Thoracic aorta (tissue), 2 donors: ENCODE data around the gene GARIN5A. TPM values are rescaled to one million over a fixed set of nuclear protein-coding genes. Genes with fewer than 3 reads are reported as not detected.

Experiments used
- ATAC-seq: fragments of 150-250 bp; one replicate; pipeline ENCODE4 v1.8.0; 2017; ENCODE audit warnings: low read depth; ENCODE audit not compliant: insufficient number of reproducible peaks, low FRiP score
- DNase-seq: peaks from one replicate; pipeline ENCODE4 v3.0.0-alpha.2; 2020; ENCODE audit warnings: low spot score
- H3K27ac ChIP-seq, 2 donors: fragments of 200-600 bp; sonication (generic); 1 replicate in 1 of 2; 2 replicates in 1 of 2; pipeline ENCODE4 v1.5.1; 2016; ENCODE audit warnings: mild to moderate bottlenecking in 2 of 2, moderate library complexity in 2 of 2
- H3K27me3 ChIP-seq: fragments of 200-600 bp; sonication (generic); replicated peaks from 2 replicates; pipeline ENCODE4 v1.6.0; 2016; ENCODE audit warnings: mild to moderate bottlenecking; ENCODE audit not compliant: insufficient read depth
- H3K36me3 ChIP-seq: fragments of 200-600 bp; sonication (generic); one replicate; pipeline ENCODE4 v1.5.1; 2016
- H3K4me1 ChIP-seq, 2 donors: fragments of 200-600 bp; sonication (generic); 1 replicate in 1 of 2; 2 replicates in 1 of 2; pipeline versions ENCODE4 v1.5.1 to v1.6.0; 2016; ENCODE audit warnings: low read depth in 2 of 2, mild to moderate bottlenecking in 1 of 2; ENCODE audit not compliant: control insufficient read depth in 1 of 2
- H3K4me3 ChIP-seq: fragments of 200-600 bp; sonication (generic); 2 replicates; pipeline ENCODE4 v1.5.1; 2016; ENCODE audit warnings: mild to moderate bottlenecking
- H3K9me3 ChIP-seq: fragments of 200-600 bp; sonication (generic); 2 replicates; pipeline ENCODE4 v1.5.1; 2016
- CTCF ChIP-seq: fragments of 200-600 bp; sonication (generic); IDR thresholded peaks from one replicate; pipeline ENCODE4 v1.5.1; 2019; ENCODE audit warnings: antibody characterized with exemption
- total RNA-seq, 2 donors: library from RNA; depleted of rRNA; stranded (reverse); fragments of >200 nt; gene quantifications; one replicate each; pipeline versions ENCODE4 v1.1.0 to v1.2.3, GENCODE V29; 2016

Gene GARIN5A
- total RNA-seq, 2 donors from 2014 or later = 0.56 TPM; not detected in 1

- no peaks in the 10 kb centered on the region for H3K27me3 ChIP-seq
- no peak for TF ChIP-seq CTCF
- DNase-seq (no peak), ATAC-seq (no peak)
- H3K9me3 ChIP-seq = no peaks in the 10 kb centered on the region
- H3K27ac ChIP-seq = no peak overlapping the region
- no peak overlapping the region for H3K4me3 ChIP-seq
- H3K36me3 ChIP-seq = peaks cover 38% of the 10 kb centered on the region
- H3K4me1 ChIP-seq = peaks cover 0 to 5% of the 10 kb centered on the region in 2 donors
Observed at GRCh38 chr19:50482916-50483315, 6.3 kb upstream of the GARIN5A start.

GRCh38 chr19:50482271-50482855, 5.7 kb upstream of the GARIN5A start:
- DNase-seq (no peak), ATAC-seq (no peak)
- Histone ChIP-seq H3K4me1 (peaks cover 3 to 11% of the 10 kb centered on the region in 2 donors), H3K4me3 (no peak overlapping the region), H3K36me3 (peaks cover 38% of the 10 kb centered on the region), H3K27ac (no peak overlapping the region), H3K9me3 (no peaks in the 10 kb centered on the region), H3K27me3 (no peaks in the 10 kb centered on the region)
- no peak for TF ChIP-seq CTCF

- DNase-seq = no peak
- Histone ChIP-seq H3K36me3 (peaks cover 38% of the 10 kb centered on the region), H3K27me3 (no peaks in the 10 kb centered on the region), H3K27ac (no peak overlapping the region), H3K9me3 (no peaks in the 10 kb centered on the region), H3K4me1 (peaks cover 8 to 17% of the 10 kb centered on the region in 2 donors), H3K4me3 (no peak overlapping the region)
- no peak for ATAC-seq
- no peak for TF ChIP-seq CTCF
Observed at GRCh38 chr19:50481351-50482149, 4.9 kb upstream of the GARIN5A start.

GRCh38 chr19:50480281-50481111, 3.8 kb upstream of the GARIN5A start:
- no peaks in the 10 kb centered on the region for H3K27me3 ChIP-seq
- TF ChIP-seq CTCF = no peak
- no peak overlapping the region for H3K4me3 ChIP-seq
- no peak for ATAC-seq
- H3K4me1 ChIP-seq = peaks cover 8 to 17% of the 10 kb centered on the region in 2 donors
- no peaks in the 10 kb centered on the region for H3K9me3 ChIP-seq
- peaks cover 38% of the 10 kb centered on the region for H3K36me3 ChIP-seq
- no peak overlapping the region for H3K27ac ChIP-seq
- no peak for DNase-seq

- DNase-seq (no peak), ATAC-seq (no peak)
- Histone ChIP-seq H3K27me3 (no peaks in the 10 kb centered on the region), H3K27ac (no peak overlapping the region), H3K4me1 (peaks cover 8 to 17% of the 10 kb centered on the region in 2 donors), H3K4me3 (no peak overlapping the region), H3K9me3 (no peaks in the 10 kb centered on the region), H3K36me3 (peaks cover 38% of the 10 kb centered on the region)
- no peak for TF ChIP-seq CTCF
Observed at GRCh38 chr19:50479761-50480251, 3.2 kb upstream of the GARIN5A start.
